Adrenal gland (tissue), 5 donors: ENCODE measurements around the gene SRRT.

Experiments
- CTCF ChIP-seq, 6 experiments: fragments of 450-650 bp in 4 of 6; fragments of 200-600 bp in 2 of 6; sonication (generic) in 1 of 6; IDR thresholded peaks; 1 replicate in 5 of 6; 2 replicates in 1 of 6; pipeline versions ENCODE4 v1.5.1 to v1.8.0; 2016 to 2021; ENCODE audit warnings: antibody characterized with exemption in 6 of 6, mild to moderate bottlenecking in 2 of 6, moderate library complexity in 1 of 6
- POLR2A ChIP-seq, 2 donors: fragments of 450-650 bp; IDR thresholded peaks; one replicate each; pipeline ENCODE4 v1.6.1; 2017; ENCODE audit warnings: antibody characterized with exemption in 2 of 2, mild to moderate bottlenecking in 2 of 2, moderate library complexity in 1 of 2
- donor health status: DM: no; HTN: no; CAD: no.

- TF ChIP-seq POLR2A (IDR thresholded peaks at IDR 0.05), result no peak
- no peak for TF ChIP-seq CTCF (IDR thresholded peaks at IDR 0.05)
These were observed 6.2 kb downstream of the SRRT start for GRCh38 chr7:100881136-100881535.
